GM06990 (cell line): Measurements from ENCODE around the gene CCDC54.
A peak's percentile ranks its signal among the peaks of the same experiment; 100 is the strongest.

Source experiments
- DNase-seq: peaks from one replicate; pipeline ENCODE4 v3.0.0-alpha.2; 2011; ENCODE audit not compliant: insufficient read length; ENCODE audit errors: extremely low read depth
- H3K27me3 ChIP-seq: replicated peaks from 2 replicates; pipeline ENCODE4 v1.6.0; 2011; ENCODE audit warnings: low read length; ENCODE audit not compliant: control insufficient read depth, insufficient read depth
- H3K36me3 ChIP-seq: 2 replicates; pipeline ENCODE4 v1.5.1; 2011; ENCODE audit warnings: low read length; ENCODE audit not compliant: control insufficient read depth, insufficient read depth
- H3K4me3 ChIP-seq: replicated peaks from 2 replicates; pipeline ENCODE4 v1.5.1; 2011; ENCODE audit warnings: low read depth, mild to moderate bottlenecking, control low read depth, low read length
- TF ChIP-seq, protein P1 (sequence below): IDR thresholded peaks from 2 replicates; pipeline ENCODE4 v1.5.1; 2011; ENCODE audit warnings: low read length, control low read depth, mild to moderate bottlenecking, inconsistent platforms; ENCODE audit not compliant: insufficient read depth, poor library complexity, severe bottlenecking

Gene CCDC54

GRCh38 chr3:107425033-107425432 is 47.8 kb downstream of the CCDC54 start:
- no peaks in the 10 kb centered on the region; the same call in 1 of the 2 replicates for H3K27me3 ChIP-seq
- H3K36me3 ChIP-seq: no peaks in the 10 kb centered on the region
- TF ChIP-seq, protein P1, sequence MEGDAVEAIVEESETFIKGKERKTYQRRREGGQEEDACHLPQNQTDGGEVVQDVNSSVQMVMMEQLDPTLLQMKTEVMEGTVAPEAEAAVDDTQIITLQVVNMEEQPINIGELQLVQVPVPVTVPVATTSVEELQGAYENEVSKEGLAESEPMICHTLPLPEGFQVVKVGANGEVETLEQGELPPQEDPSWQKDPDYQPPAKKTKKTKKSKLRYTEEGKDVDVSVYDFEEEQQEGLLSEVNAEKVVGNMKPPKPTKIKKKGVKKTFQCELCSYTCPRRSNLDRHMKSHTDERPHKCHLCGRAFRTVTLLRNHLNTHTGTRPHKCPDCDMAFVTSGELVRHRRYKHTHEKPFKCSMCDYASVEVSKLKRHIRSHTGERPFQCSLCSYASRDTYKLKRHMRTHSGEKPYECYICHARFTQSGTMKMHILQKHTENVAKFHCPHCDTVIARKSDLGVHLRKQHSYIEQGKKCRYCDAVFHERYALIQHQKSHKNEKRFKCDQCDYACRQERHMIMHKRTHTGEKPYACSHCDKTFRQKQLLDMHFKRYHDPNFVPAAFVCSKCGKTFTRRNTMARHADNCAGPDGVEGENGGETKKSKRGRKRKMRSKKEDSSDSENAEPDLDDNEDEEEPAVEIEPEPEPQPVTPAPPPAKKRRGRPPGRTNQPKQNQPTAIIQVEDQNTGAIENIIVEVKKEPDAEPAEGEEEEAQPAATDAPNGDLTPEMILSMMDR: no peak
- peak; percentile 8 for DNase-seq
- no peak overlapping the region for H3K4me3 ChIP-seq

GRCh38 chr3:107426223-107426622 is 49.0 kb downstream of the CCDC54 start:
- Histone ChIP-seq H3K27me3 (no peaks in the 10 kb centered on the region; the same call in 1 of the 2 replicates), H3K4me3 (no peak overlapping the region), H3K36me3 (no peaks in the 10 kb centered on the region)
- DNase-seq: no peak
- TF ChIP-seq, protein P1: no peak
